ENCODE results near the gene TNFRSF8.
A peak's percentile ranks its signal among the peaks of the same experiment; 100 is the strongest.
"Not testable (repeated sequence)": the region's sequence is repeated elsewhere in the genome, so short reads cannot be mapped to it uniquely, and the experiment has no call there.

Gene TNFRSF8

GRCh38 chr1:12088607-12089006 is 25.5 kb downstream of the TNFRSF8 start:
- DNase-seq, result peak; percentile 21 to 26

GRCh38 chr1:12090326-12090725 is 27.2 kb downstream of the TNFRSF8 start:
- no peak for DNase-seq

DNA sequence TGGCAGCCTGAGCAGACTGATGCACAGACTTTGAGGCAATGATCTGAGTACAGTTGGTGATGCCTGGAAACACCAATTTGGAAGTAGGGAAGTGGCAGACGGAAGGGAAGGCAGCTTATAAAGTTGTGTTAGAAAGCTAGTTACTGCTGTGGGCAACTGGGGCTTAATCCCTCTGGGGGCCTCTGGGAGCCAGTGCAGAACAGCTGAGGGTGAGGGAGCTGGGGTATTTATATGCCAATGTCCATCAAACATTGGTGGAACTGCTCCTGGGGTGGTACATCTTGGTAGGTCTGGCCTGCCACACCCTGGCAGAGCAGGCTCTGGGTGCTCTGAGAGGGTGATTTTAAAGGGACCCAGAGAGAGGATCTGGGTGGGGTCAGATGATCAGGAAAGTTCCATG is 28.1 kb downstream of the TNFRSF8 start:
- no peak for DNase-seq

- no peak for DNase-seq
These were observed 31.1 kb downstream of the TNFRSF8 start for GRCh38 chr1:12094180-12094579.

- DNase-seq, result no peak
These were observed 32.6 kb downstream of the TNFRSF8 start for GRCh38 chr1:12095452-12096263.

GRCh38 chr1:12096615-12097014 is 33.5 kb downstream of the TNFRSF8 start:
- no peak for DNase-seq

GRCh38 chr1:12097321-12097720 is 34.2 kb downstream of the TNFRSF8 start:
- no peak for DNase-seq

DNA sequence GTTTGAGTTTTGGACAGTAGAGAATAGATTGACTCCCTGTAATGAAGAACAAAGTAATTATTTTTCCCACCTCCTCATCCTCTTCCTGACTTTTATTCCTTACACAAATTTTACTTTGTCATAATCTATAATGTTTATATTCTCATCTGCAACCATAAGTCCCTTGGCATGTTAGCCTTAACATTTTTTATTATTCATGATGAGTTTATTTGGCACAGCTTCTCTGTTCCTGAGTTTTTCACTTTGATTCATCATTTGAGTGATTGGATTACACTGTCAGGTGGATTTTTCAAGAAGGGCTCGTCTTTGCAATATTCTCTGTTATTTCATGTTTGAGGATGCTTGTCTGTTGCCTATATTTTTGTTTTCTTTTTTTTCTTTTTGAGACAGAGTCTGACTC is 35.7 kb downstream of the TNFRSF8 start:
- DNase-seq, result no peak

GRCh38 chr1:12099610-12100009 is 36.5 kb downstream of the TNFRSF8 start:
- DNase-seq, result no peak

DNA sequence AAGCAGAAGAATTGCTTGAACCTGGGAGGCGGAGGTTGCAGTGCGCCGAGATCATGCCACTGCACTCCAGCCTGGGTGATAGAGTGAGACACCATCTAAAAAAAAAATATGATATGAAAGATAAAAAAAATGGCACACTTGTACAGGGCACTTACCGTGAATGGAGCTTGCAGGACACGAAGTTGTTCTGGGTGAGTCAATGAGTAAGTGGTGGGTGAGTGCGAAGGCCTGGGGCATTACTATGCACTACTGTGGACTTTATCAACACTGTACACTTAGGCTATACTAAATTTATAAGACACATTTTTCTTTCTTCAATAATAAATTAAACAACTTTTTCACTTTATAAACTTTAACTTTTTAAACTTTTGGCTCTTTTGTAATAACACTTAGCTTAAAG is 37.0 kb downstream of the TNFRSF8 start:
- no peak for DNase-seq

DNA sequence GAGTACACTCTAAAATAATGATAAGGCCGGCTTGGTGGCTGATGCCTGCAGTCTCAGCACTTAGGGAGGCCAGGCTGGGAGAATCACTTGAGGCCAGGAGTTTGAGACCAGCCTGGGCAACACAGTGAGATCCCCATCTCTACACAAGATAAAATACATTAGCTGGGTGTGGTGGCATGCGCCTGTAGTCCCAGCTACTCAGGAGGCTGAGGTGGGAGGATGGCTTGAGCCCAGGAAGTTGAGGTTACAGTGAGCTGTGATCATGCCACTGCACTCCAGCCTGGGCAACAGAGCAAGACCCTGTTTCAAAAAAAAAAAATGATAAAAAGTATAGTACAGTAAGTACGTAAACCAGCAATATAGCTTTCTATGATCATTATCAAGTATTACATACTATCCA is 38.0 kb downstream of the TNFRSF8 start:
- DNase-seq, result not testable (repeated sequence)

GRCh38 chr1:12102066-12102465 is 39.0 kb downstream of the TNFRSF8 start:
- DNase-seq, result no peak

DNA sequence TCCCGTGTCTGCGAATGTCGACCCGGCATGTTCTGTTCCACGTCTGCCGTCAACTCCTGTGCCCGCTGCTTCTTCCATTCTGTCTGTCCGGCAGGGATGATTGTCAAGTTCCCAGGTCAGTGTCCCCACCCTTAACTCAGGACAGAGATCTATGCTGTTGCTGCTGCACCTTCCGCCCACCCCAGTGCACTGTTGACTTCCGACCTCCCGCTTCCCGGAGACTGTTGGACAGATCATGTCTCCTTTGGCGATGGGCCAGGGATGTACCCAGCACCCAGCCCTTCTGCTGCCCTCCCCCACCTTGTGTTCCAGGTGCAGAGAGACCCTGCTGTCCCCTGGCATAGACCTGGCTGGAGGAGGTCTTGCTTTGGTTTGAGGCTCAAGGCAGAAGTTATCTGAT is 41.3 kb downstream of the TNFRSF8 start:
- no peak for DNase-seq

DNA sequence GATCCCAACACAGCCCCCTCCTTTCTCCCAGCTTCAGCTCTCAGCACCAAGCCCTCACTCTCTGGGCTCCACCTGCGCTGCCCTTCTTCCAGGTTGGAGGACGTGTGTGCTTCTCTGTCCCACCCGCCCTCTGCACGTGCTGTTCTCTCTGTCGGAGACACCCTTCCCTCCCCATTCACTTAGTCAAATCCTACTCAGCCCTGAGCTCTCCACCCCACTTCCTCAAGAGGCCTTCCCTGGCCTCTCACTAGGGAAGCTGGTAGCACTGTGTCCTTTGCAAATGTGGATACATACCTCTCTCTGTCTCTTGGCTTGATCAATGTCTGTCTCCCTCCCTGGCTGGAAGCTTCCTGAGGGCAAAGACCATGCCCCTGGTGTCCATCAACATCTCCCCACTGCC is 43.0 kb downstream of the TNFRSF8 start:
- DNase-seq, result no peak

DNA sequence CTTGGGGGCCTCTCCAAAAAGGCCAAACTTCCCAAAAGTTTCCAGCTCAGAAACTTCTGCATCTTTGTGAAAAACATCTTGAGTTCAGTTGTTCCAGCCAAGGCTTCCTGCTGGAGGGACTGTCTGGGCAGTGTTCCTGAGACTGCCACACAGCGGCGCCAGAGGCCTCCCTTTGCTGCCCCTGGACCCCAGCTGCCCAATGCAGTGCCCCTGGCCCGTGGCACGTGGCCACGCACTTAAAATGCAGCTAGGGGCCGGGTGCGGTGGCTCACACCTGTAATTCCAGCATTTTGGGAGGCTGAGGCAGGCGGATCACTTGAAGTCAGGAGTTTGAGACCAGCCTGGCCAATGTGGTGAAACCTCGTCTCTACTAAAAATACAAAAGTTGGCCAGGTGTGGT is 43.8 kb downstream of the TNFRSF8 start:
- not testable (repeated sequence) for DNase-seq

DNA sequence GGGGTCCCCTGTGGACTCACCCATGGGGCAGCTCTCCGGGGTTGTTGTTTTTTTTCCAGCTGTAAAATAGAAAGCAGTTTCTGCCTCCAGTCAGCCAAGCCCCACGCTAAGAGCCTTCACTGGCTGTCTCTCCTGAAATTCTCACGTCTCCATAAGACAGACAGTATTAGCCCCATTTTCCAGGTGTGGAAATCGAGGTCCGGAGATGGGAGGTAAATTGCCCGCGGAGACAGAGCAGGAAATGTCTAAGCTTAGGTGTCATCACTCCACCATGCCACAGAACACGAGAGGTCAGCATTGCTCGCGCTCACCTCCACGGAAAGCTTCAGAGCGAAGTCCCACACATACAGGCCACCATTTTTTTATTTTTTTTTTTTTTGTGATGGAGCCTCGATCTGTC is 44.6 kb downstream of the TNFRSF8 start:
- no peak for DNase-seq

DNA sequence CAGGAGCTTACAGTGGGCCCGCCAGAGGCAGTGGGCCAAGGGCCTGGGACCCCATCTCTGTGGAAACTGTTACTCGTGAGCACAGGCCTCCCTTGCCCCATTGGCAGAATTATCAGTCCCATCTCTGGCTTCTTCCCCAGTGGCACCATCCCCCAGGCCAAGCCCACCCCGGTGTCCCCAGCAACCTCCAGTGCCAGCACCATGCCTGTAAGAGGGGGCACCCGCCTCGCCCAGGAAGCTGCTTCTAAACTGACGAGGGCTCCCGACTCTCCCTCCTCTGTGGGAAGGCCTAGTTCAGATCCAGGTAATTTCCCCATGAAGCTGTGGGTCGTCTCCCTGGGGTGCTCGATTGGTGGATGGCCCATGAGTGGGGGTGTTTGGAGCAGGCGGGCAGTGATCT is 46.8 kb downstream of the TNFRSF8 start:
- no peak for DNase-seq

DNA sequence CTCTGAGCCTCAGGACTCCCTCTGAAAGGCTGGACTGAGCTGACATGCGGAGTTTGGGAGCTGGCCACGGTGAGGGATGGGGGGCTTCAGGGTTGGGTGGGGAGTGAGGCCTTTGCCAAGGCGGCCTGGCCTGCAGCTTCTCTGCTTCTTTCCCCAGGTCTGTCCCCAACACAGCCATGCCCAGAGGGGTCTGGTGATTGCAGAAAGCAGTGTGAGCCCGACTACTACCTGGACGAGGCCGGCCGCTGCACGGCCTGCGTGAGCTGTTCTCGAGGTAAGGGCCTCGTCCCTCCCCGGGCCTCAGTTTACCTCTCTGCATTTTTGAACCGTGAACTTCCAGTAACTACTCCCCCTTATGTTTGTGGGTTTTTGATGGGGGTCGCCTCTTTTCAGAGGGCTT is 48.6 kb downstream of the TNFRSF8 start:
- no peak for DNase-seq

DNA sequence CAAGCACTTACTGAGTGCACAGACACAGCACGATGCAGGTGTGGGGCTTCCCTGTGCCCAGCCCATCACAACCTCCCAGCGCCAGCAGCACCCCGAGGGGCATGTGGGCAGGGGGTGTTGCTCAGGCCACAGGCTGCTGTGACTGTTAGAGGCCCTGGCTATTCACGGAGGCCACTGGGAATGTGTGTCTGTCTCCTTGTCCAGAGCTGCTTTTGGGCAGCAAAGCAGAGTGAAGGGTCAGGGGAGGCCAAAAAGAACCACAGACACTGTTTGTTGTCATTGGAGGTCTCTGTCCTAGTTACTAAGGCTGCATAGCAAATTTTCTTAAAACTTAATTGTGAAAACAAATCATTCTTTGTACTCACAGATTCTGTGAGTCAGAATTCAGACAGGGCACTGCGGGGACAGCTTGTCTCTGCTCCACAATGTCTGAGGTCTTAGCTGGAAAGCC is 49.6 kb downstream of the TNFRSF8 start:
- no peak for DNase-seq

DNA sequence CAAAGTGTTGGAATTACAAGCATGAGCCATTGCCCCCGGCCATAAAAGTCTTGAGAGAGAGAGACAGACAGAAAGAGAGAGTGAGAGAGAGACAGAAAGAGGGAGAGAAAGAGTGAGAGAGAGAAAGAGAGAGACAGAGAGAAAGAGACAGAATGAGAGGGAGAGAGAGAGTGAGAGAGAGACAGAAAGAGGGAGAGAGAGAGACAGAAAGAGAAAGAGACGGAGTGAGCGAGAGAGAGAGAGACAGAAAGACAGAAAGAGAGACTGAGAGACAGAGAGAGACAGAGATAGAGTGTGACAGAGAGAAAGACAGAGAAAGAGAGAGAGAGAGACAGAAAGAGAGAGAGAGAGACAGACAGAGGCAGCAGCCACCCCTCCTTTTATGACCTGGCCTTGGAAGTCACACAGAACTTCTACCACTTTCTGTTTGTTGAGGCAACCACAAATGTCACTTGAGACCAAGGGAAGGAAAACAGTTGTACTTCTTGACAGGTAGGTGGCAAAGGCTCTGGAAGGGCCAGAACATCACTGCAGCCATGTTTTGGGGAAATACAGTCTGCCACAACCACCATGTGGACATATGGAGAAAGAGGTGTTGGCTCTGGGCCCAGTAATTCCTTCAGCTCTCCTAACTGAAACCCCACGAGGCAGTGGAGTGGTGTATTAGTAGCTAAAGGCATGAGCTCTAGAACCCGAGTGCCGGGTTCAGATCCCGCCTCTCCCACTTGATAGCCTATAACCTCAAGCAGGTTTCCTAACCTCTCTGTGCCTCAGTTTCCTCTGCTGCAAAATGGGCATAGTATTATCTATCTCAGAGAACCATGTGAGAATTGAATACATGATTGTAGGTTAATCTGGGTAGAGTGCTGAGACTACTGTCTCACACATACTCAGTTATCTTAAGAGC is 50.6 kb downstream of the TNFRSF8 start:
- DNase-seq, result no peak

DNA sequence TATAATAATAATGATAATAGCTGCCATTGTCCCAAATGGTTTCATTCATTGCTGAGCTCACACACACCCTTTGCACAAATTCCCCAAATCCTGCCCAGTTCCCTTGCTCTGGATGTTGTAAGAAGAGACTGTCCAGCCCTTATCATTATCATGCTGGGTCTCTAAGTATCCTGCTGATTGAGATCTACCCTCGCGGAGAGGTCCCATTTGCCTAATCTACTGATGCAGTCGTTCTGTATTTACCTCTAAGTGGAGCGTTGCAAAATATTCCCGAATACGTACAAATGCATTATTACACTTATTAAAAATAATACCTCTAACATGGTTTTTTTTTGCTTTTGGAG is 51.2 kb downstream of the TNFRSF8 start:
- DNase-seq, result no peak

DNA sequence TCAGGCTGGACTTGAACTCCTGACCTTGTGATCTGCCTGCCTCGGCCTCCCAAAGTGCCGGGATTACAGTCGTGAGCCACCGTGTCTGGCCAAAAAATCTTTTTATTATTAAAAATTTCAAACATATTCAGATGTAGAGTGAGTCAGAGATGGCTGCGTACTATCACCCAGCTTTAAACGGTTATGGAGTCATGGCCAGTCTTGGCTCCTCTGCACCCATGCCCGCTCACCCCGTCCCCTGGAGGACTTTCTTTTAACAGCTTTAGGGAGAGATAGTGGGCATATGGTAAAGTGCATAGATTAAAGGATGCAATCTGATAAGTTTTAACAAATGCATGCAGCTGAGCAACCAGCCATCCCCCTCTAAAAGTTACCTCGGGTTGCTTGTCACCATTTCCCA is 51.8 kb downstream of the TNFRSF8 start:
- DNase-seq, result no peak

- peak in 1 of 2 experiments; percentile 23 for DNase-seq
These were observed 58.3 kb downstream of the TNFRSF8 start for GRCh38 chr1:12121212-12122003.

Data from activated CD4-positive, alpha-beta T cell treated with anti-CD3 and anti-CD28 coated beads, Interleukin-2, amount 50 U/mL, for 4 hours (primary cell).